HG03066 (cell line): ENCODE results near the gene EEFSEC.

Experiments used
- ATAC-seq: cut with Tn5 transposase; IDR thresholded peaks from one replicate; pipeline ENCODE4 v1.9.1; 2021; ENCODE audit warnings: low read depth; ENCODE audit not compliant: unreplicated experiment

Gene EEFSEC

GRCh38 chr3:128418900-128419299, 265.6 kb downstream of the EEFSEC start:
- ATAC-seq, result no peak

GRCh38 chr3:128419311-128419710, 266.0 kb downstream of the EEFSEC start:
- ATAC-seq, result no peak

- no peak for ATAC-seq
Observed at GRCh38 chr3:128420289-128420688, 267.0 kb downstream of the EEFSEC start.

- ATAC-seq, result no peak
Observed at GRCh38 chr3:128420720-128421438, 267.6 kb downstream of the EEFSEC start.

- ATAC-seq, result no peak
Observed at GRCh38 chr3:128421439-128421836, 268.2 kb downstream of the EEFSEC start.

GRCh38 chr3:128421966-128422365, 268.7 kb downstream of the EEFSEC start:
- ATAC-seq, result no peak

GRCh38 chr3:128422762-128423524, 269.7 kb downstream of the EEFSEC start:
- ATAC-seq, result no peak

GRCh38 chr3:128423525-128424147, 270.4 kb downstream of the EEFSEC start:
- ATAC-seq, result no peak

- no peak for ATAC-seq
Observed at GRCh38 chr3:128424508-128425069, 271.3 kb downstream of the EEFSEC start.

- ATAC-seq, result no peak
Observed at GRCh38 chr3:128425142-128425845, 272.0 kb downstream of the EEFSEC start.

GRCh38 chr3:128425846-128426127, 272.5 kb downstream of the EEFSEC start:
- no peak for ATAC-seq

- ATAC-seq, result peak; percentile 60
Observed at GRCh38 chr3:128426128-128426921, 273.0 kb downstream of the EEFSEC start.

- no peak for ATAC-seq
Observed at GRCh38 chr3:128427175-128427857, 274.0 kb downstream of the EEFSEC start.

GRCh38 chr3:128427872-128428822, 274.9 kb downstream of the EEFSEC start:
- no peak for ATAC-seq

GRCh38 chr3:128429275-128429674, 276.0 kb downstream of the EEFSEC start:
- ATAC-seq, result no peak

- no peak for ATAC-seq
Observed at GRCh38 chr3:128429751-128430150, 276.5 kb downstream of the EEFSEC start.

GRCh38 chr3:128430301-128430700, 277.0 kb downstream of the EEFSEC start:
- ATAC-seq, result no peak

GRCh38 chr3:128430731-128431130, 277.4 kb downstream of the EEFSEC start:
- no peak for ATAC-seq
